GM21717 (cell line): ENCODE data around the gene THSD7B.
"Not testable (repeated sequence)": the region's sequence is repeated elsewhere in the genome, so short reads cannot be mapped to it uniquely, and the experiment has no call there.

Experiments used
- ATAC-seq: cut with Tn5 transposase; IDR thresholded peaks from one replicate; pipeline ENCODE4 v1.9.1; 2021; ENCODE audit warnings: mild to moderate bottlenecking, moderate library complexity; ENCODE audit not compliant: unreplicated experiment

Gene THSD7B

DNA sequence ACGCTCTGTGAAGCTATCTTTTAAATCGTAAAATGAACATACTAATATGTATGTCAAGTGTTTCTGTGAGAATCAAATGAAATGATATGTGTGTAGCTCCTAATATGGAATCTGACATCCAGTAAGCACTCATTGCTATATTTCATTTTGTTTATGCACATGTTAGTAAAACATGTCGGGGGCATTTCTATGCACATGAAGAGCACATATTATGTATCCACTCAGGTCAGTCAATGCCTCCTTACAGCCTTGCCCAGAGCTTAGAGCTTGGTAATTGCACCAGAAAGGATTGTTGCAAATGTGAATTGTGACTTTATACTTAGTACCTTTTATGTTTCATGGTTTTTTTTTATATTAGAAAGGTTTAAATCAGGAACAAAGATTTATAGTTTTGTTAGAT lies 735.3 kb downstream of the THSD7B start:
- no peak for ATAC-seq

DNA sequence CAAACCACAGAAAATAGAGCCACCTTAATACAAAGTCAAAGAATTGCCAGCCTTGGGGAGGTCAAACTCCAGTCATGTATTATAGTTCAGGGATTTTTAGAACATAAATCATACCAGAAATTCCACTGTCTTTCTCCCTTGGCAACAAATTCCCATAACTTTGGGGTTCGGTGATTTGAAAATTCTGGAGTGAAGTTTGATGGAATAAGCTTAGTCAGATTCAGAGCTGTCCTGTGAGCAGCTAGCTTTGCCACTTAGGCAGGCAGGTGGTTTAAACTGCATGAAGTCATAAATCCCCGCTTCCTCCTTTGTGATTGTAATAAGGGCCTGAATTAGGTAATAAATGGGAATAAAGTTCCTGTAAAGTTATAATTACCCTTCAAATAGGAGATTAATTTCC lies 741.9 kb downstream of the THSD7B start:
- no peak for ATAC-seq

DNA sequence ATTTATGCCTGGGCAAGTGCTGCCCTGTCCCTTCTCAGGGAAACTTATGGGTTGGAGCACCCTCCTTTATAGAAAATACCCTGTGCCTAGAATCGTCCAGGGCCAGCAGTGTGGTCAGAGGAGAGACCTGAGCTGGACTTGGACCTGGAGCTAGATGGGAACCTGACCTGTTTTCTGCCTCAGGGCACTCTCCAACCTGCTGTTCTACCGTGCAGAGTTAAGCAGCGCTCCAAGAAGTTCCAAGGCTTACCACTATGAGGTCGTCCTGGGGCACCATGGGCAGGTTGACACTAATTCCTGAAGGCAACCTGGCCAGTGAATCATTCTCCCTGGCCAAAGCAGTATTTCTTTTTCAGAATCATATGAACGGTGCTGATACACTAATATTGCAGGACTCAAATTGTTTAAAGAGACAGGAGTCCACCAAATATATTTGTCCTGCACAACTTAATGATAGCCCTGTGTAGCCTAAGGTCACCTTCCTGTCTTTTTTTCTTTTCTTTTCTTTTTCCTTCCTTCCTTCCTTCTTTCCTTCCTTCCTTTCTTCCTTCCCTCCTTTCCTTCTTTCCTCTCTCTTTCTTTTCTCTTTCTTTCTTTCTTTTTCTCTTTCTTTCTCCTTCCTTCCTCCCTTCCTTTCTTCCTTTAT lies 743.5 kb downstream of the THSD7B start:
- ATAC-seq = no peak

DNA sequence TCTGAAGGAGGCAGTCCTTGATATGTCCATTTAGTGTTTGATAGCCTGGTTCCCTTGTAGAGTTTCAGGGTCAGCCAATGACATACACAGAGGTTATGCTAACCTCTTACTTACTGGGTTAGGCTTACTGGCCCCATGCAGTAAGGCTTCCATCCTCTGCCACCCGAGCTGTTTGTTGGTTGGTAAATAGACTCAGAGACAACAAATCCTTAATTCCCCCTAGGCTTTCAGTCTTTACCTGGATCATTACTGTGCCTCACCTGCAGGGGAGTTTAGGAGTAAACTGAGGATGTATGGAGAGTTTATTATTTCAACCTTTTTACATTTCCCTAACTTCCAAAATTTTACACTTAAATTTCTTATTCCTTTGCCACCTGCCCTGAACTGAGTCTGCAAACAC lies 746.2 kb downstream of the THSD7B start:
- ATAC-seq = no peak

DNA sequence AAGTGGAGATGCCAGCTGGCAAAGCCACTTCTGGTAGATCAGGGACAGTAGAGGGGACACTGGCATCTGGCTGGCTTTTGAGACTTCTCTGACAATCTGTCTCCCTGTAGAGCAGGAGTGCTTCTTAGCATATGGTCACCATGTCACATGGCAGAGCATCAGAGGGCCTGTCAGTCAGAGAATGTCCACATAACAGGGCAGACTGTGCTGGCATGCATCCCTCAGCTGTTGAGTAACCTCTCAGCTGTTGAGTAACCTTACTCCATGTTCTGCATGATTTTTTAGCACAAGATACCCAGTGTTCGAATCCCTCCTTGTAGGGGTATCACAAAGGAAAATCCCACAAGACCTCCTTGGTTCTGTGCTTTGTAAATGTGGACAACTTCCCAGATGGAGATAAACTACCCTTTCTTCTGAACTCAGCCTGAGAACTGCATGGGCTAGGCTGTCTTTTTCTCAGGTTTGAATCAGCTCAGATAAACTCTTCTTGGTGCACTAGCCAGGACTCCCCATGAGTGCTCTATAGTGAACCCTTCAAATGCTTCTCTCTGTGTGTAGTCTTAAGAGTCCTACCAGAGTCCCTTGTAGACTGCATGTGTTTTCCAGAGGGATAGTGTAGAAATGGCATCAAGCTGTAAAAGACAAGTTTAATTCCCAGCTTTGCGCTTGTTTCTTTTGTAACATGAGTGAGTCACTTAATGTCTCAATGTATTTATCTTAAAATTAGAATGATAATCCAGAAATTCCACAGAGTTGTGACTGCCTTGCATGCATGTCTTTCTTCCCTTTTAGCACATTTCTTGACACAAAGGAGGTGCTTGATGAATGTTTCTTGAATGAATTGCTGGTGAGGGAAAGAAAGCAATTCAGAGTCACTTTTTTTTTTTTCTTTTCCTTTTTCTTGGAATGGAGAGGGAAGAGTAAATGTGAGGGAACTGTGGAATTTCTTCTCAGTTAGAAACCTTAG lies 756.6 kb downstream of the THSD7B start:
- no peak for ATAC-seq

DNA sequence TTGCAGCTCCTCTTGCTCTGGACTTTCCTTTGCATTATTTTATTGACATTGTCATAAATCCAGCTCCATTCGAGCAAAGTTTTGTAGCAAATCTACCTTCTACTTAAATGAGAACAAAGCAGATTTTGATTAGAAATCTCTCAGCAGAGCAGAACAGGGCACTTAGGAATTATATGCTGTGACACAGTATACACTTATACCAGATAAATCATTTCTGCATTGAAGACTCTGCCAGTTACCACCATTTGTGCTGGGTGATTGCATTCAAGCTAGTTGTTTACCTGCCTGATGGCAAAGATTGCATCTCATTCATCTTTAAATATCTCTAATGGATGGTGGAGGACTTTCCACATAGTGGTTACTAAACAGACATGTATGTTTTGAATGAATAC lies 757.3 kb downstream of the THSD7B start:
- ATAC-seq = no peak

DNA sequence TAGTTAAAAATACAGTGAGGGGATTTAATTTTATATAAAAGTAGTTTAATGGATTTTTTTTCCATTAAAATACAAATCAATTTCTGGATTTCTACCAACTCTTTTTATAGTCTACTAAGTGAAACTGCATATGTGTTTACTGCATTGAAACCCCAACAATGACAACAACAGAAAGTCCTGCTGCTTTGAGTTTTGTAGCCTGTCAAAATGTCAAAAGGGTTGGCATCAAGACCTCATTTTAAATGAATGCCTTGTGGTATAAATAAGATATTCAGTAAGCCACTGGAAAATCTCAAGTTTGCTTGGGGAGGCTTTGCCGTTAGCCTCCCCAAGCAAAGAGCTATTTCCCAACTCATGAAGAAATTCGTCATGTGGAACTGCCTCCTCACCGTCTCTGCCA lies 758.6 kb downstream of the THSD7B start:
- ATAC-seq = no peak

DNA sequence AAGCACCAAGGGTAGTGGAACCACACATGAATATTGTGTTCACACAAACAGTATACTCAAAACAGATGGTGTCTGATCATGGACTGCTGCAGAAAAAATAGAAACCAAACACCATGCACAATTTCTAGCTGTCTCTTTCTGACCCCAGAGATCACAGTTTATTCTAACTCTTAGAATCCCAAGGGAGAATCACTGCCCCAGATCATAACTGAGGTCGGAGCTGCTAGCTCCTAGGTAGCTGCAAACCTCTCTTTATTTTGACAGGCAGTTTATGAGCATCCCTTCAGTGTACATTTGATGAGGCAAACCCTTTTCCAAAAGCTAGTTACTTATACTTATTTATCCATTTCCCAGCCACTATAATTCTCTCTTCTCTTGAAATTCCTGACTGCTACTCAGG lies 759.8 kb downstream of the THSD7B start:
- ATAC-seq = no peak

DNA sequence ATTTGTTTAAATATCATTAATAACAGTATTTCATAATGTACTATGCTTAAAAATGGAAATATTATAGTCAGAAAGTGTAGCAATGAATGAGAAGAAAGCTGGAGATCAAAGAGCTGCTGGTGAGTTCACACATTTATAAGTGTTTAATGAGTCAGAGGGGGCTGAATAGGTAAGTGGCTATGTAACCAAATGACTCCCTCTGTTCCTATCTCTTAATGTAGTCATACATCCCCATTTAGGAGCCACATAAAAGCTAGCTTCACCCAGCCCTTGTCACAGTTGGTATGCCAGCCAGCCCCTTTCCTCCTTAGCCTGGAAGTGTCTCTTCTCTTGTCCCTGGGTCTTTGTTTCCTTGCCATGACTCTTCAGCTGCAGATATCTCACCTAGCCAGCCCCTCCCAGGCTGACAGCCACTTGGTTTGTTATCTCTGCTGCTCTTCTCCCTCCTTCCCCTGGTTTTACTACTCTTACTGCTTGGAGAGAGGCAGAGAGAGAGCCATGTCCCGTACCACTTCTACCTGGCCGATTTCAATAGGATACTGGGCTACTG lies 760.4 kb downstream of the THSD7B start:
- ATAC-seq = no peak

DNA sequence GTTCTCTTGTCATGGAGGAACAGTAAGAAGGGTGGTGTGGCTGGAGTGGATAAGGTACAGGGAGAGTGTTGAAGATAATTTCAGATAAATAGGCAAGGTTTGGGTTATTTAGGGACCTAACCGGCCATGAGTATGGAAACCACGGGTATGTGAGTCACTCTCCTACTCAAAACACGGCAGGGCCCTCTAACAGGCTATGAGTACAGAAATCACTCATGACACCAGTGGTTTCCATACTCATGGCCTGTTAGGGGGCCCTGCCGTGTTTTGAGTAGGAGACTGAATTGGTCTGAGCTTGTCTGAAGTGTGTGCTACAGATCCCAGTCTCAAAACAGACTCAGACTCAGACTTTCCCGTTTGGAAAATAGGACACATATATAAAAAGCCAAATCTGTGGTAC lies 770.6 kb downstream of the THSD7B start:
- ATAC-seq = peak; percentile 58

DNA sequence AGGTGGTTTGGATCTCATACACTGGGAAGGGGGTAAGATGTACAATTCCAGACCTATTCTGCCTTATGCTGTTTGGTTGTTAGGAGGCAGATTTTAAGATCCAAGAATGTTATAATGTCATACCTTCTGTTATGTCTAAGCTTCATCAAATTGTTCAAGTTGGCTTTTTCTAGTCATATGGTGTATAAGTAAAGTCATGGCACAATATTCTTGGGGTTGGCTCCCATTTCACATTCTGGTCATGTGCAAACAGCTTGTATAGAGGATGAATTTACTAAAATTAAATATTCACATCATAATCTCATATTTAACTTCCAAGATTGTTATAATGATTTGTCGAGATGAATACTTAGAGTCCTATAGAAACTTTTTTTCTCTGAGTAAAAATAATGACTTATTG lies 774.0 kb downstream of the THSD7B start:
- ATAC-seq = no peak

DNA sequence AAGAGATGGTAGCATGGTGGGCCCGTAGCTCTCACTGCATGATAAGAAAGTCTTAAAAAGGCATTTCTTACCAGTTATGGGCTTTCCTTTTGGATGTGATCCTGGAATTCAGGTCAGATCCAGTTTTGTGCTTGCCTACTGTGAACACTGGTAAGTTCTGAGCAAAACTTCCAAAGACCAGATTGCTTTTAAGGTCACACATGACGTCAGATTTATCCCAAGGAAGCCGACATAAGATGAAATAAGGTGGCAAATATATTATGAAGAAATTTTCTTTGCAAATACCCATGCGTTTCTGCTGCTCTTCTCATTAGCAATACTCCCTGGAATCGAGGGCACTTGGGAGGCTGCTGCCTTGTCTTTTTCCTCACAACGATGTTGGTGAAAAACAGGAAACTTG lies 782.5 kb downstream of the THSD7B start:
- no peak for ATAC-seq

DNA sequence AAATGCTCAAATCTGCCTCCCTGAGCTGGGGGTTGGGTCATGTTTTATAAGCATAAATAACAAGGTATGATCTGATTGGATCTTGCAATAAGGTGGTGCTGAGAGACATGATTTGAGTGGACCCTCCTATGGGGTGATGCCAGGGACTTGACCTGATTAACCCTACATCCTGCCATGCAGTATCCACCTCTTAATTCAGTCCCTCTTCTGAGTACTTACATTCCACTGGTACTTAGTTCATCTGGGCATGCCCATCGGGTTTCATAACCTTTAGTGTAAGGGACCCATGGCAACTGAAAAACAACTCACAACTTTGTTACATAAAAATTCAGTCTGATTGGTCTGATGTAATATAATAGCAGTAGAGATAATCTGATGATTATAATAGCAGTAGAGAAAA lies 801.0 kb downstream of the THSD7B start:
- ATAC-seq = no peak

DNA sequence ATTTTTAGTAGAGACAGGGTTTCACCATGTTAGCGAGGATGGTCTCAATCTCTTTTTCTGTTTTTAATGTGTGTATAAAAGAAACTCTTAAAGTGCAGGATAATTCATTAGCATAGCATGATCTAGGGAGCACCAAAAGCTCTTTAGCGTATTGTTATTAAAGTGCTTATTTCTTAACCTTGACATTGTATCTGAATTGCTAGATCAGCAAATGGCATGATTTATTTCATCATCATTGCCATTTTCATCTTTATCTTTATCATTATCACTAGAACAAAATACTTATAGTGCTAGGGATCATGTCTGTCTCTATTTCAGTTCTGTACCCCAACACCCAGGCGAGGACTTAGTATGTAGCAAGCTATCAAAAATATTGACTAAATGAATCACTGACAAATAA lies 805.1 kb downstream of the THSD7B start:
- ATAC-seq = no peak

DNA sequence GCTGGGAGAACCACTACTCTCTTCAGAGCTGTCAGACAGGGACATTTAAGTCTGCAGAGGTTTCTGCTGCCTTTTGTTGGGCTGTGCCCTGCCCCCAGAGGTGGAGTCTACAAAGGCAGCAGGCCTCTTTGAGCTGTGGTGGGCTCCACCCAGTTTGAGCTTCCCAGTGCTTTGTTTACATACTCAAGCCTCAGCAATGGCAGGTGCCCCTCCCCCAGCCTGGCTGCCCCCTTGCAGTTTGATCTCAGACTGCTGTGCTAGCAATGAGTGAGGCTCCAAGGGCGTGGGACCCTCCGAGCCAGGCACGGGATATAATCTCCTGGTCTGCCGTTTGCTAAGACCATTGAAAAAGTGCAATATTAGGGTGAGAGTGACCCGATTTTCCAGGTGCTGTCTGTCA lies 822.5 kb downstream of the THSD7B start:
- not testable (repeated sequence) for ATAC-seq

DNA sequence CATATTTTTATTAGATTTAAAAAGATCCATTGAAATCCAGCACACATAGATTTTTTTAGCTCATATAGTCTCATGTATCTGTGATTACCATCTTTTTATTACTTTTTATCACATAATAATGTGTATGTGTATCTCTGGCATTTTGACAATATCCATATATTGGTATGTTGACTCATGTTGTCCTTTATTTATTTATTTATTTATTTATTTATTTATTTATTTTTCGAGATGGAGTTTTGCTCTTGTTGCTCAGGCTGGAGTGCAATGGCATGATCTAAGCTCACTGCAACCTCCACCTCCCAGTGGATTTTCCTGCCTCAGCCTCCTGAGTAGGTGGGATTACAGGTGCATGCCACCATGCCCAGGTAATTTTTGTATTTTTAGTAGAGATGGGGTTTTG lies 823.2 kb downstream of the THSD7B start:
- ATAC-seq = not testable (repeated sequence)

DNA sequence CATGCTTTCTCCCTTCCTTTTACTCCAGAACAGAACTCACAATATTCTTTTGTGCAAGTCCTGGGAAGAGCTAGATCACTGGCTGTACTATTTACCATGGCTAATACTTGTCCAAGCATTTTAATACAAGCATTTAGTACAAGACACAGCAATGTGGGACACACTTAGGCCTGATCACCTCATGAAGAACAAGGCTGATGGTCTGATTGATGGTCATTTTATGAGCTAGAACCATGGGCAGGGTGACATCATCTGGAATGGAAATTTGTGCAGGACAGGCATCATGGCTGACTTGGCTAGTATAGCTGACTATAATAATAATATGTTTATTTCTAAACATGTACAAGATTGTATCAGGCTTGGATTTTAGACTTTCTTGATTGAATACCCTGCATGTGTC lies 824.8 kb downstream of the THSD7B start:
- no peak for ATAC-seq

DNA sequence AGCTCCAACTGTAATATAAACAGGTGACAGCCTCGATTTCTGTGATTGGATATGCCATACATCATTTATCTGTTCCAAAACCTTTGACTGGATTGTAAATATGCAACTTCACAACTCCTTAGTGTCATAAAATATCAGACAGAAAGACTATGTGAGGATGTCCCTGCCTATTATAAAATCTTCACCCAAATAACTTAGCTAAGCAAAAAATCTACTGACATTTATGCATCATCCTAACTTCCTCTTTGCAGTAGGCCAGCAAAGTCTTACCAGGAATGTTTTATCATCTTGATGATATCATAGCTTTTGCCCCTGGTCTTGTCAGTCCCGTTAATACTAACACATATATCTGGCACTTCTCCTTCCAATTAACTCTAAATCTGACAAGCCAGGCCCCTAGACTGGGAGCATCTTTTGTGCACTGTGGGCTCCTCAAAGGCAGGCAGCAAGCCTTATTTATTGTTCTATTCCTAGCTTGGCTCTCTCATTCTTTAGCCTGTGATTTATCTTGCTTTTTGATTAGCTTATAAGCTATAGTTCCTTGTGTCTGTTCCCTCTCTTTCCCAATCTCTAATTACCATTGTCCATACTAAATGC lies 842.5 kb downstream of the THSD7B start:
- ATAC-seq = no peak

DNA sequence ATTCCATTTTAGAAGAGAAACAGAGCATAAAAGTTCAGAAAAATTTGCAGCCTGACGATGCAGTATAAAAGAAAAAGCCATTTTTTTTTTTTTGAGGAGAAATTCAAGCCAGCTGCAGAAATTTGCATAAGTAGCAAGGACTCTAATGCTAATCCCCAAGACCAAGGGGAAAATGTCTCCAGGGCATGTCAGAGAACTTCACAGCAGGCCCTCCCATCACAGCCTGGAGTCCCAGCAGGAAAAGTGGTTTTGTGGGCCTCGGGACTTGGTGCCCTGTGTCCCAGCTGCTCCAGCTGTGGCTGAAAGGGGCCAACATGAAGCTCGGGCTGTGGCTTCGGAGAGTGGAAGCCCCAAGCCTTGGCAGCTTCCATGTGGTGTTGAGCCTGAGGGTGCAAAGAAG lies 873.6 kb downstream of the THSD7B start:
- ATAC-seq = no peak

DNA sequence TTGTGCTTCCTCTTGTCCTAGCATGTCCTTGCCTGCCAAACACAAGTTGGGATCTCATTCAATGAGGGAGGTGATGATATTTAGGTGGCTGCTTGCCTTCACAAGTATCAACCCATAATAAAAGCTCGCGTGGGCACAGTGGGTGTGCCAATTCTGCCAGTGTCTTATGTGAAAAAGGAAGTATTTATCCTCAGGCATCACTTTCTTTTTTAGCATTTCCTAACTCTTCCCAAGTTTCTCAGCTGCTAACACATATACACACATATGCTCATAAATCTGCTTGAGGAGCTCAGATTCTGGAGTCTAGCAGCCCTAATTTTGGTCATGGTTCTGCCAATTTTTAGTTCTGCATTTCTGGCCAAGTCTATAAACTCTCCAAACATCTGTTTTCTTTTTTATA lies 879.4 kb downstream of the THSD7B start:
- ATAC-seq = no peak

DNA sequence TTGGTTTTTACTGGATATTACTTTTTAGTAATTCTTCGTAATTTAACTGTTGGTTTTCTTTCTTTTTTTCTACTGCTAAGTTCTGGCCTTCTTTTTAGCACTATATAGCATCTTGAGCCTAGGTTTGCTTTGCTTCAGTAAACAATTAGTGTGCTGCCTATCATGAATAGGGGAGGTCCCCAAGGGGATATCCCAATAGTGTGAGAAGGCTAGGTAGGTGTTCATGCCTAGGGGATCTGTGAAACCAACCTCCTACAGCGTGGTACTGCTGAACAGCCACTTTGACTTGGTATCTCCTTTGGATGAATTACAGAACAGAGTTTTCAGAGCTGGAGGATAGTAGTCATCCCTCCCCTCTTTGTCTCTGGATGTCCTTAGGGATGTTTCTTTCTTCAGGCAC lies 888.7 kb downstream of the THSD7B start:
- no peak for ATAC-seq

DNA sequence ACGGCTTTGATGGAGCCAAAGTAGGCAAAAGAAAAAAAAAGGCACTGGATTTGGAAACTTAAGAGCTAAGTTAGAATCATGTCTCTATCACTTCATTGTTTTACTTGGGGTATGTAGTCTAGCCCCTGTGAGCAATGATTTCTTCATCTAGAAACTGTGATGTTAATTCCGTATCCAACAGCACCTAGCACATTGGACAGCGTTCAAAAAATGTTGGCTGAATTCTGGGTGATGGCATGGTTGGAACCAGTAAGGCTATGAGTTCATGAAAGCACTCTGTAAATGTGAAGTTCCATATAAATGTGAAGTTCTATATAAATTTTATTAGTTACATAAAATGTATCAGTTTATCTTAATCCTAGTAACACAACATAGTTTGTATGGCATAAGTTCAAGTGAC lies 890.5 kb downstream of the THSD7B start:
- ATAC-seq = no peak
